GM12801 (cell line): Measurements from ENCODE around the gene ZNF83.

Experiments used
- TF ChIP-seq, protein P1 (sequence below): IDR thresholded peaks from one replicate; pipeline ENCODE4 v1.5.1; 2011; ENCODE audit warnings: control low read depth; ENCODE audit not compliant: insufficient read length; ENCODE audit errors: extremely low read depth

Gene ZNF83

DNA sequence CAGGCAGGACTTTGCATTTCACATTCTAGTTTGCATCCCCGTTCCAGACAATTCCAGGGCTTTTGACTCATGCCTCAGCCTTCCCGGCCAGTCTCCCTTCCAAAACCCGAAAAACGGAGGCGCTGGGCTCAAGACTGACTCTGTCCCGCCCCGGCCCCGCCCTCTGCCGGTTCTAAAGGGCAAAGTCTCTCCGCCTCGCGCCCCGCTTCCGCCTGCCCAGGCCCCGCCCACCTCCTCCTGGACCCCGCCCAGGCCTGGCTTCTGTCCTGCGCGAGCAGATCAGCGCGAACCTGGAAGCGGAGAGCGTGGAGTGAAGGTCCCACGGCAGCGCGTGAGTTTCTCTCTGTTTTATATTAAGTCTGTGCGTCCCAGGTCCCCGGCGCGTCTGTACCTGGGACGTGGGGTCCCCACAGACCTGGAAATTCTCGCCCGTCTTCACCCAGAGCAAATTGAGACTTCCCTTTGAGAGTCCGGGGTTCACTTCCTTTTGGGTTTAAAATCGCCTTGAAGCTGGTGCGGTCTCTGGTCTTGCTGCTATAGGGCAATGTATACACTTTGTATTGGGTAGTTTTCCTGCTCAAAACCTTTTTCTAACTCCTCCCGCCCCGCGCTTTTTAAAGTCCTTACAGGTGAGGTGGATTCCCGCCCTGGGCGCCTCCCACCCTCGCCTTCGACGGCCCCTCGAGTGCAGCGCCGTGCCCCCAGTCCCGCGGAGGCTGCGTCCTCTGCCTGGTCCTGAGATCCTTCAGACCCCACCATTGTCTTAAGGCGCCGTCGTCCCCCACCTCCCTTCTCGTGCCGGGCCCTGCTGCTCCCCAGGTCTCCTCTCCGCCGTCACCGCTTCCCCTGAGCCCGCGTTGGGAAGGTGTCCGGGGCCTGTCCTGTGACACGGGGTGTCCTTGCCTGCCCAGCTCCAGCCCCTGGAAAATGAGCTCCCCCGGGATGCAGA, 36.9 kb downstream of the ZNF83 start:
- TF ChIP-seq, protein P1, sequence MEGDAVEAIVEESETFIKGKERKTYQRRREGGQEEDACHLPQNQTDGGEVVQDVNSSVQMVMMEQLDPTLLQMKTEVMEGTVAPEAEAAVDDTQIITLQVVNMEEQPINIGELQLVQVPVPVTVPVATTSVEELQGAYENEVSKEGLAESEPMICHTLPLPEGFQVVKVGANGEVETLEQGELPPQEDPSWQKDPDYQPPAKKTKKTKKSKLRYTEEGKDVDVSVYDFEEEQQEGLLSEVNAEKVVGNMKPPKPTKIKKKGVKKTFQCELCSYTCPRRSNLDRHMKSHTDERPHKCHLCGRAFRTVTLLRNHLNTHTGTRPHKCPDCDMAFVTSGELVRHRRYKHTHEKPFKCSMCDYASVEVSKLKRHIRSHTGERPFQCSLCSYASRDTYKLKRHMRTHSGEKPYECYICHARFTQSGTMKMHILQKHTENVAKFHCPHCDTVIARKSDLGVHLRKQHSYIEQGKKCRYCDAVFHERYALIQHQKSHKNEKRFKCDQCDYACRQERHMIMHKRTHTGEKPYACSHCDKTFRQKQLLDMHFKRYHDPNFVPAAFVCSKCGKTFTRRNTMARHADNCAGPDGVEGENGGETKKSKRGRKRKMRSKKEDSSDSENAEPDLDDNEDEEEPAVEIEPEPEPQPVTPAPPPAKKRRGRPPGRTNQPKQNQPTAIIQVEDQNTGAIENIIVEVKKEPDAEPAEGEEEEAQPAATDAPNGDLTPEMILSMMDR, result no peak

DNA sequence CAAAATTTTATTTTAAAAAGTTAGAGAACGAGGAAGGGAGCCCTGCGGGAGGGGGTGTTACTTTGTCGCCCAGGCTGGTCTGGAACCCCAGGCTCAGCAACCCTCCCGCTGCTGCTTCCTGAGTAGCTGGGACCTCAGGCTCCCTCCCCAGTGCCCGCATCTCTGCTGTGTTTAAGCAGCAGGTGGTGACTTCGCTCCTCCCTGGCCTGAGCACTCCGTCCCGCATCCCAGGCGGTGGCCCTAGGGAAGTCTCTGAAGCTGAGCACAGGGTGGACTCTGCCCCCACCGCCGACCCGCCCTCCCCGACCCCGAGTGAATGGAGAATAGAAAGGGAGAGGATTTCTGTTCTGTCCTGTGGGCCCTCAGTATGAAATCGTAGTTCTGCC, 37.5 kb downstream of the ZNF83 start:
- TF ChIP-seq, protein P1, result no peak

DNA sequence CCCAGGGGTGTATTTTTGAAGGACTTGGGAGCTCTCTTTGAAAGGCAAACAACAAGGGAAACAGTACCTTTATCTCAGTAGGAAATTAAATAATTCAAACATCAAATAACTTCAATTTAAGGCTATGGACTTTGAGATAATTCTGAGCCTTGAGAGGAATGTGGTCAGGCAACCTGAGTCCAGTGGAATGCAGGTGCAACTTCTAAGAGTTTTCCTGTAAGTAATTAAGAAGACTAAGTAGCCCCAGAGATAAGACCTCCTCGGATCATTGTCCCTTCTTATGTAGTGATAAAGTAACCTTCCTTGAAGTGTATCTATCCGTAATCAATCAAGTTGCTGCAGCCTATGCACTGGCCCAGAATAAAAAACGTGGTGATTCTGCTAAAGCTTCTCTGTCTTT, 38.9 kb downstream of the ZNF83 start:
- TF ChIP-seq, protein P1, result no peak

DNA sequence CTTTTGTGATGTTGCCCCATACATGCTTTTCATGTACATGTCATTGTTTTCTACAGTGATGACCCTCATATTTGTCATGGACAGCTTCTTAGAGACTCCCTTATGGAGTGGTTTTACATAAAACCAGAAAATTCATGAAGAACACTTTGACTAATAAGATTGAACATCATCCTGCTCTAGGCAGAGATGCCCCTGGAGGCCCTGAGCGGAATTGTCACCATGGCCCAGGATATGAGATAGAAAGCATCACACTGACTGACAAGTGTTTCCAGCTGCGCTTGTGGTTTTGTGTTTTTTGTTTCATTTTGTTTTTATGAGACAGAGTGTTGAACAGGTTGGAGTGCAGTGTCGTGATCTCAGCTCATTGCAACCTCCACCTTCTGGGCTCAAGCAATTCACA, 45.9 kb downstream of the ZNF83 start:
- TF ChIP-seq, protein P1, result no peak

DNA sequence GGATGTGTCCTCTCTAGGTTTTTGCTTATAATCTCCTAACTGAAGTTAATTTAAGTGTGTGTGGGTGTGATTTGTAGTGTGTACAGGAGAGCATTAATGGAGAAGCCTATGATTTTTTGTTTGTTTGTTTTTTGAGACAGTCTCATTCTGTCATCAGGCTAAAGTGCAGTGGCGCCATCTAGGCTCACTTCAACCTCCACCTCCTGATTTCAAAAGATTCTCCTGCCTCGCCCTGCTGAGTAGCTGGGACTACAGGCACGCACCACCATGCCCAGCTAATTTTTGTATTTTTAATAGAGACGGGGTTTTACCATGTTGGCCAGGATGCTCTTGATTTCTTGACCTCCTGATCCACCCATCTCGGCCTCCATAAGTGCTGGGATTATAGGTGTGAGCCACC, 47.4 kb downstream of the ZNF83 start:
- TF ChIP-seq, protein P1, result no peak

DNA sequence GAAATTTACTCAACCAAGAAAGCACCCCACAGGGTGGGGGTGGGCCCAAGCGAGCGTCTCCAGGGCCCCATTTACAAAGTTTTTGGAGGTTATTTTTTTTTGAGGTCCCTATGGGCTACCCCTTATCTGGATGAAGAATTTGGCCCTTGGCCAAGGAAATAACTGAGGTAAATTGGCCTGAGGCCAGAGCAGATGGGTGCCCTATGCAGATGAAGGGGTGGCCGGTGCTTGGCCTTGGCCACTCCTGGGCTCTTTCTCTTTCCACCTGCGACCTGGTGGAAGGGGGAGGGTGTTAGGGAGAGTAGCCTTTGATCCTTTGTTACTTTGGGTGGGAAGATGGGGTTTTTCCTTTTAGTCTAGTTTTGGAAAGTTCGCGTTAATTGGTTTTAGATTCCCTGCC, 52.6 kb downstream of the ZNF83 start:
- TF ChIP-seq, protein P1, result no peak

DNA sequence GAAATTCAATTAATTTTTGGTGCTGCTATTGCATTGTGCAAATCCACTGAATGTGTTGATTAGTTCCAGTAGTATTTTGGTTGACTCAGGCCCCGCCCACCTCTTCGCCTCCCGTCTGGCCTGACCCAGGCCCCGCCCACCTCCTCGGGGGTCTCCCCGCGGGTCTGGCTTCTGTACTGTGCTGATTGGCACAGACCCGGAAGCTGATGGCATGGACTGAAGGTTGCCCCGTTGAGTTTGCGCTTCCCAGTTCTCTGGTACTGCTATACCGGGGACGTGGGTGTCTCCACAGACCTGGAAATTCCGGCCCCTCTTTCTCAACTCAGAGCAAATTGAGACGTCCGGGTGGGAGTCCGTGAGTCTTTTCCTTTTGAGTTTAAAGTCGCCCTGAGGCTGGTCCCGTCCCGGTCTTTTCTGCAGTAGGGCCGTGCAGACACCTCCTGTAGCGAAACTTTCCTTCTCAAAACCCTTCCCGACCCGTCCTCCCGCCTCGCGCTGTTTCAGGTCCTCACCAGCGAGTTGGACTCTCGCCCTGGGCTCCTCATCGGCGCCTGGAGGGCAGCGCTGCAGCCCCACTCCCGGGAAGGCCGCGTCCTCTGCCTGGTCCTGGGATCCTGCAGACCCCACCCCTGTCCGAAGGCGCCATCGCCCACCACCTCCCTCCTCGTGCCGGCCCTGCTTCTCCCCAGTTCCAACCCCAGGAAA, 53.3 kb downstream of the ZNF83 start:
- TF ChIP-seq, protein P1, result no peak
